Fibroblast of lung (primary cell): ENCODE results near the gene FAAP20. TPM values are rescaled to one million over a fixed set of nuclear protein-coding genes. Genes with fewer than 3 reads are reported as not detected.

ENCODE experiments used
- DNase-seq, 2 donors: peaks; one replicate each; pipeline versions ENCODE4 v3.0.0 to v3.0.0-alpha.2; 2010; ENCODE audit warnings: low read depth in 2 of 2
- H2AFZ ChIP-seq: 2 replicates; pipeline ENCODE4 v1.5.1; 2012; ENCODE audit warnings: low read length, control low read depth, inconsistent platforms
- H3K27ac ChIP-seq: 2 replicates; pipeline ENCODE4 v1.5.1; 2011; ENCODE audit warnings: low read length, control low read depth; ENCODE audit not compliant: insufficient read depth
- H3K27me3 ChIP-seq: 2 replicates; pipeline ENCODE4 v1.5.1; 2011; ENCODE audit warnings: mild to moderate bottlenecking, low read length; ENCODE audit not compliant: control insufficient read depth, insufficient read depth
- H3K36me3 ChIP-seq: 2 replicates; pipeline ENCODE4 v1.5.1; 2011; ENCODE audit warnings: low read length; ENCODE audit not compliant: control insufficient read depth, insufficient read depth
- H3K4me1 ChIP-seq: 2 replicates; pipeline ENCODE4 v1.5.1; 2011; ENCODE audit warnings: low read length; ENCODE audit not compliant: control insufficient read depth, insufficient read depth; ENCODE audit errors: extremely low read depth
- H3K4me2 ChIP-seq: 2 replicates; pipeline ENCODE4 v1.5.1; 2011; ENCODE audit warnings: low read length, control low read depth; ENCODE audit not compliant: insufficient read depth; ENCODE audit errors: extremely low read depth
- H3K4me3 ChIP-seq, 4 experiments: fragments of 200-600 bp in 1 of 4; sonication (generic) in 1 of 4; replicated peaks in 1 of 4; 2 replicates each; pipeline ENCODE4 v1.5.1; 2011 to 2016; ENCODE audit warnings: low read length in 4 of 4, low read depth in 3 of 4, mild to moderate bottlenecking in 3 of 4, control low read depth in 2 of 4, inconsistent platforms in 1 of 4, mixed read lengths in 1 of 4; ENCODE audit not compliant: insufficient read depth in 1 of 4; ENCODE audit errors: control extremely low read depth in 1 of 4
- H3K79me2 ChIP-seq: 2 replicates; pipeline ENCODE4 v1.5.1; 2012; ENCODE audit warnings: mild to moderate bottlenecking, low read length, inconsistent platforms; ENCODE audit not compliant: control insufficient read depth, insufficient read depth
- H3K9ac ChIP-seq: 2 replicates; pipeline ENCODE4 v1.5.1; 2011; ENCODE audit warnings: mild to moderate bottlenecking, low read length, control low read depth; ENCODE audit not compliant: insufficient read depth
- H3K9me3 ChIP-seq: 2 replicates; pipeline ENCODE4 v1.5.1; 2012; ENCODE audit warnings: low read depth, low read length; ENCODE audit not compliant: control insufficient read depth, insufficient read depth
- H4K20me1 ChIP-seq: 2 replicates; pipeline ENCODE4 v1.5.1; 2011; ENCODE audit warnings: low read length; ENCODE audit not compliant: control insufficient read depth, insufficient read depth; ENCODE audit errors: extremely low read depth
- EZH2 ChIP-seq: IDR thresholded peaks from 2 replicates; pipeline ENCODE4 v1.5.1; 2012; ENCODE audit warnings: low read length, control low read depth, mild to moderate bottlenecking; ENCODE audit errors: missing control alignments
- polyA minus RNA-seq: library from RNA; depleted of rRNA, polyadenylated mRNA; stranded (reverse); fragments of >200 nt; gene quantifications from 2 replicates; pipeline ENCODE4 v1.2.3, GENCODE V29; 2011; ENCODE audit warnings: low replicate concordance
- polyA plus RNA-seq, 2 donors: library from polyadenylated mRNA; depleted of rRNA in 1 of 2; stranded (reverse) in 1 of 2; unstranded in 1 of 2; fragments of >200 nt; gene quantifications; 2 replicates each; pipeline ENCODE4 v1.2.1, GENCODE V29; 2011 to 2012; ENCODE audit warnings: missing spikeins in 1 of 2
- total RNA-seq: library from RNA; depleted of rRNA; stranded (reverse); fragments of >200 nt; gene quantifications from 2 replicates; pipeline ENCODE4 v1.2.1, GENCODE V29; 2014
- TF ChIP-seq, protein P1 (sequence below), 2 donors: IDR thresholded peaks in 1 of 2; conservative IDR thresholded peaks in 1 of 2; 1 replicate in 1 of 2; 2 replicates in 1 of 2; pipeline ENCODE4 v1.5.1; 2011 to 2012; ENCODE audit warnings: low read length in 2 of 2, control low read depth in 1 of 2, inconsistent platforms in 1 of 2, low read depth in 1 of 2, mild to moderate bottlenecking in 1 of 2

The FAAP20 gene
- 21.5 and 23.1 TPM in 2 replicates for total RNA-seq
- polyA plus RNA-seq, result 8.2 and 9.7 TPM in 2 replicates
- 39.4 and 46.3 TPM in 2 replicates for polyA plus RNA-seq (2012)
- polyA minus RNA-seq, result 6.5 and 10.0 TPM in 2 replicates

- Histone ChIP-seq H3K9me3 (no peaks in the 10 kb centered on the region), H4K20me1 (no peaks in the 10 kb centered on the region), H3K79me2 (peaks cover 22% of the 10 kb centered on the region), H2AFZ (peak within 1 kb of the TSS; percentile 58), H3K36me3 (peaks cover 2% of the 10 kb centered on the region), H3K27me3 (no peaks in the 10 kb centered on the region), H3K4me3 (peak within 1 kb of the TSS; percentile 39 to 67 (median 65)), H3K27ac (peak within 1 kb of the TSS; percentile 78), H3K4me2 (peak within 1 kb of the TSS; percentile 86), H3K9ac (peak within 1 kb of the TSS; percentile 72), H3K4me1 (peaks cover 25% of the 10 kb centered on the region)
- peak; percentile 53 to 70 for DNase-seq
- TF ChIP-seq, protein P1, sequence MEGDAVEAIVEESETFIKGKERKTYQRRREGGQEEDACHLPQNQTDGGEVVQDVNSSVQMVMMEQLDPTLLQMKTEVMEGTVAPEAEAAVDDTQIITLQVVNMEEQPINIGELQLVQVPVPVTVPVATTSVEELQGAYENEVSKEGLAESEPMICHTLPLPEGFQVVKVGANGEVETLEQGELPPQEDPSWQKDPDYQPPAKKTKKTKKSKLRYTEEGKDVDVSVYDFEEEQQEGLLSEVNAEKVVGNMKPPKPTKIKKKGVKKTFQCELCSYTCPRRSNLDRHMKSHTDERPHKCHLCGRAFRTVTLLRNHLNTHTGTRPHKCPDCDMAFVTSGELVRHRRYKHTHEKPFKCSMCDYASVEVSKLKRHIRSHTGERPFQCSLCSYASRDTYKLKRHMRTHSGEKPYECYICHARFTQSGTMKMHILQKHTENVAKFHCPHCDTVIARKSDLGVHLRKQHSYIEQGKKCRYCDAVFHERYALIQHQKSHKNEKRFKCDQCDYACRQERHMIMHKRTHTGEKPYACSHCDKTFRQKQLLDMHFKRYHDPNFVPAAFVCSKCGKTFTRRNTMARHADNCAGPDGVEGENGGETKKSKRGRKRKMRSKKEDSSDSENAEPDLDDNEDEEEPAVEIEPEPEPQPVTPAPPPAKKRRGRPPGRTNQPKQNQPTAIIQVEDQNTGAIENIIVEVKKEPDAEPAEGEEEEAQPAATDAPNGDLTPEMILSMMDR (conservative IDR thresholded peaks at IDR 0.05 in 1 of 2, IDR thresholded peaks at IDR 0.05 in 1 of 2; ENCODE audit: low read depth in 1 of 2, low read length in 2 of 2), result no peak
- TF ChIP-seq EZH2, result no peak
Measured at GRCh38 chr1:2194319-2194897, at the start of gene FAAP20. TSS of gene FAAP20 (minus strand) at chr1:2194772. CDS start at chr1:2194749, 23 bp downstream.

- Histone ChIP-seq H3K27ac (peak overlapping the region; percentile 53), H2AFZ (no peak overlapping the region), H3K9ac (no peak overlapping the region), H3K4me3 (no peak overlapping the region), H3K4me1 (peaks cover 21% of the 10 kb centered on the region), H3K9me3 (no peaks in the 10 kb centered on the region), H3K27me3 (no peaks in the 10 kb centered on the region), H3K79me2 (peaks cover 98% of the 10 kb centered on the region), H4K20me1 (no peaks in the 10 kb centered on the region), H3K4me2 (peak overlapping the region; percentile 38), H3K36me3 (peaks cover 7% of the 10 kb centered on the region)
- TF ChIP-seq EZH2, result no peak
- TF ChIP-seq, protein P1 (conservative IDR thresholded peaks at IDR 0.05 in 1 of 2, IDR thresholded peaks at IDR 0.05 in 1 of 2; ENCODE audit: low read depth in 1 of 2, low read length in 2 of 2), result no peak
- DNase-seq, result peak in 1 of 2 donors; percentile 31
Measured at GRCh38 chr1:2242814-2243725, 48.5 kb upstream of the FAAP20 start.

- Histone ChIP-seq H3K27me3 (no peaks in the 10 kb centered on the region), H3K4me3 (no peak overlapping the region), H3K9ac (no peak overlapping the region), H2AFZ (no peak overlapping the region), H3K9me3 (no peaks in the 10 kb centered on the region), H3K27ac (no peak overlapping the region), H3K79me2 (peaks cover 98% of the 10 kb centered on the region), H3K4me1 (peaks cover 21% of the 10 kb centered on the region), H4K20me1 (no peaks in the 10 kb centered on the region), H3K36me3 (peaks cover 8% of the 10 kb centered on the region), H3K4me2 (no peak overlapping the region)
- DNase-seq, result no peak
- no peak for TF ChIP-seq EZH2
- TF ChIP-seq, protein P1 (conservative IDR thresholded peaks at IDR 0.05 in 1 of 2, IDR thresholded peaks at IDR 0.05 in 1 of 2; ENCODE audit: low read depth in 1 of 2, low read length in 2 of 2), result no peak
Measured at GRCh38 chr1:2241820-2242219, 47.2 kb upstream of the FAAP20 start.
